B cell (primary cell): ENCODE results near the gene FOXE3. TPM values are rescaled to one million over a fixed set of nuclear protein-coding genes. Genes with fewer than 3 reads are reported as not detected.

Experiments
- ATAC-seq: fragments of 200-7000 bp; cut with Tn5 transposase; one replicate; pipeline ENCODE4 v1.10.0; 2021; ENCODE audit warnings: low read depth, mild to moderate bottlenecking, moderate number of reproducible peaks, moderate library complexity
- CTCF ChIA-PET: fragments of 350-600 bp; sonication (Branson Sonifier 250); formaldehyde crosslinking; loops from one replicate; lab custom pipeline; 2021; ENCODE audit warnings: antibody characterized with exemption, inconsistent platforms; lab: Charles Lee
- POLR2A ChIA-PET: fragments of 350-600 bp; sonication (Branson Sonifier 250); formaldehyde crosslinking; loops from one replicate; lab custom pipeline; 2021; ENCODE audit warnings: antibody characterized with exemption; lab: Charles Lee
- DNase-seq: peaks from one replicate; pipeline ENCODE4 v3.0.0; 2013
- H2AFZ ChIP-seq: 2 replicates; pipeline ENCODE4 v1.6.1; 2012; ENCODE audit warnings: mild to moderate bottlenecking, low read depth, low read length; ENCODE audit not compliant: insufficient read depth, poor library complexity, severe bottlenecking
- H3K27ac ChIP-seq, 2 donors: 1 replicate in 1 of 2; 2 replicates in 1 of 2; pipeline ENCODE4 v1.5.1; 2012 to 2013; ENCODE audit warnings: low read length in 2 of 2, mild to moderate bottlenecking in 2 of 2, moderate library complexity in 1 of 2
- H3K27me3 ChIP-seq, 4 experiments: fragments of 200-600 bp in 1 of 4; sonication (generic) in 1 of 4; replicated peaks in 1 of 4; 1 replicate in 2 of 4; 2 replicates in 2 of 4; pipeline versions ENCODE4 v1.6.1 to v1.7.0; 2013 to 2016; ENCODE audit warnings: low read length in 3 of 4, mild to moderate bottlenecking in 2 of 4, mixed read lengths in 1 of 4, moderate library complexity in 1 of 4; ENCODE audit not compliant: insufficient read depth in 4 of 4, control insufficient read depth in 3 of 4; ENCODE audit errors: control extremely low read depth in 1 of 4
- H3K36me3 ChIP-seq, 2 experiments: replicated peaks in 1 of 2; 1 replicate in 1 of 2; 2 replicates in 1 of 2; pipeline versions ENCODE4 v1.6.1 to v1.7.1; 2013; ENCODE audit warnings: low read length in 1 of 2; ENCODE audit not compliant: insufficient read depth in 2 of 2, control insufficient read depth in 1 of 2; ENCODE audit errors: control extremely low read depth in 1 of 2, extremely low read depth in 1 of 2
- H3K4me1 ChIP-seq, 2 donors: fragments of 200-600 bp in 1 of 2; sonication (generic) in 1 of 2; 1 replicate in 1 of 2; 2 replicates in 1 of 2; pipeline versions ENCODE4 v1.5.1 to v1.6.1; 2013 to 2017; ENCODE audit warnings: low read length in 2 of 2; ENCODE audit not compliant: control insufficient read depth in 2 of 2, insufficient read depth in 2 of 2
- H3K4me2 ChIP-seq: replicated peaks from 2 replicates; pipeline ENCODE3; 2012; ENCODE audit warnings: mild to moderate bottlenecking, low read depth, low read length; ENCODE audit not compliant: poor library complexity, severe bottlenecking
- H3K4me3 ChIP-seq, 5 experiments: fragments of 200-600 bp in 1 of 5; sonication (generic) in 1 of 5; 1 replicate in 3 of 5; 2 replicates in 2 of 5; pipeline versions ENCODE4 v1.5.1 to v1.7.0; 2011 to 2016; ENCODE audit warnings: low read length in 4 of 5, mild to moderate bottlenecking in 4 of 5, low read depth in 2 of 5, control low read depth in 1 of 5, moderate library complexity in 1 of 5; ENCODE audit not compliant: insufficient read depth in 1 of 5; ENCODE audit errors: control extremely low read depth in 1 of 5, extremely low read depth in 1 of 5
- H3K79me2 ChIP-seq: fragments of 200-600 bp; sonication (generic); one replicate; pipeline ENCODE4 v1.6.0; 2016; ENCODE audit warnings: low read length; ENCODE audit not compliant: control insufficient read depth, insufficient read depth
- H3K9ac ChIP-seq: fragments of 200-600 bp; sonication (generic); 2 replicates; pipeline ENCODE4 v1.6.1; 2017; ENCODE audit warnings: mild to moderate bottlenecking, low read length, moderate library complexity
- H3K9me3 ChIP-seq, 3 donors: one replicate each; pipeline versions ENCODE4 v1.6.1 to v1.7.1; 2013; ENCODE audit warnings: low read length in 2 of 3; ENCODE audit not compliant: control insufficient read depth in 2 of 3, insufficient read depth in 1 of 3; ENCODE audit errors: control extremely low read depth in 1 of 3
- H4K20me1 ChIP-seq: 2 replicates; pipeline ENCODE4 v1.6.0; 2012; ENCODE audit warnings: mild to moderate bottlenecking, low read length; ENCODE audit not compliant: insufficient read depth, control insufficient read depth, poor library complexity, severe bottlenecking
- H3K27ac Mint-ChIP-seq: one replicate; pipeline ENCODE4 v1.8.0; 2021; ENCODE audit warnings: mixed read lengths
- H3K27me3 Mint-ChIP-seq: one replicate; pipeline ENCODE4 v1.8.0; 2021; ENCODE audit warnings: mixed read lengths
- H3K4me1 Mint-ChIP-seq: one replicate; pipeline ENCODE4 v1.8.0; 2021; ENCODE audit warnings: mixed read lengths
- H3K4me3 Mint-ChIP-seq: one replicate; pipeline ENCODE4 v1.8.0; 2021; ENCODE audit warnings: mixed read lengths
- H3K9me3 Mint-ChIP-seq: one replicate; pipeline ENCODE4 v1.8.0; 2022; ENCODE audit warnings: mixed read lengths; ENCODE audit not compliant: insufficient read depth
- CTCF ChIP-seq: fragments of 200-600 bp; IDR thresholded peaks from one replicate; pipeline ENCODE4 v1.8.0; 2022; ENCODE audit warnings: antibody characterized with exemption, mild to moderate bottlenecking
- EZH2 ChIP-seq: IDR thresholded peaks from 2 replicates; pipeline ENCODE4 v1.6.1; 2012; ENCODE audit warnings: borderline replicate concordance, low read depth, mild to moderate bottlenecking, moderate library complexity, low read length; ENCODE audit not compliant: insufficient read depth, poor library complexity, severe bottlenecking
- WGBS: methylation state at CpG from one replicate; pipeline ENCODE4 v1.1.5; 2013; ENCODE audit warnings: missing lambda C conversion rate; ENCODE audit not compliant: insufficient coverage; 5-methylcytosine and 5-hydroxymethylcytosine counted together
- intact Hi-C: fragments of 100-400 bp; cut with micrococcal nuclease; formaldehyde crosslinking; loops from one replicate; pipeline ENCODE4 v1.10.0; 2022
- polyA plus RNA-seq: library from polyadenylated mRNA; depleted of rRNA; stranded (reverse); fragments of >200 nt; gene quantifications from 2 replicates; pipeline ENCODE4 v1.2.3, GENCODE V29; 2012
- total RNA-seq, 2 donors: library from RNA; stranded (reverse); fragments of 120-200 nt in 1 of 2; gene quantifications; 1 replicate in 1 of 2; 2 replicates in 1 of 2; pipeline versions ENCODE4 v1.2.3 to v1.2.4, GENCODE V29; 2013 to 2022

The FOXE3 gene
- total and polyA plus RNA-seq, 2 donors (not counting 1 experiment from before 2014, with no cell fraction given), result not detected

- no peak for ATAC-seq
- peaks cover 0 to 2% (median 0%) of the 10 kb centered on the region in 3 donors for H3K9me3 ChIP-seq
- H3K79me2 ChIP-seq, result no peaks in the 10 kb centered on the region
- no peaks in the 10 kb centered on the region for H4K20me1 ChIP-seq
- H3K36me3 ChIP-seq, result no peaks in the 10 kb centered on the region
- Mint-ChIP-seq H3K4me3 (no peak overlapping the region), H3K4me1 (no peaks in the 10 kb centered on the region), H3K27me3 (peaks cover 77% of the 10 kb centered on the region), H3K27ac (no peak overlapping the region), H3K9me3 (no peaks in the 10 kb centered on the region)
- intact Hi-C loops, result no loop called here
- no peak overlapping the region for H3K4me3 ChIP-seq
- no peak overlapping the region for H2AFZ ChIP-seq
- POLR2A ChIA-PET, result no interaction called here
- TF ChIP-seq CTCF (no peak), EZH2 (no peak)
- DNase-seq, result no peak
- H3K27ac ChIP-seq, result no peak overlapping the region
- CTCF ChIA-PET, result no interaction called here
- no peak overlapping the region for H3K4me2 ChIP-seq
- WGBS, result 24% methylated on average over 6 of the region's 11 CpGs
- H3K9ac ChIP-seq, result no peak overlapping the region
- no peaks in the 10 kb centered on the region for H3K4me1 ChIP-seq
- H3K27me3 ChIP-seq, result peaks cover 0 to 37% (median 14%) of the 10 kb centered on the region in 4 experiments
These were observed 43.2 kb downstream of the FOXE3 start for GRCh38 chr1:47459253-47459788.

- ATAC-seq (no peak), DNase-seq (no peak)
- no peaks in the 10 kb centered on the region for H3K9me3 Mint-ChIP-seq
- H3K4me3 ChIP-seq, result no peak overlapping the region
- H3K9me3 ChIP-seq, result peaks cover 0 to 2% (median 0%) of the 10 kb centered on the region in 3 donors
- ChIA-PET CTCF (no interaction called here), POLR2A (no interaction called here)
- H3K79me2 ChIP-seq, result no peaks in the 10 kb centered on the region
- no peak overlapping the region for H2AFZ ChIP-seq
- H3K4me1 ChIP-seq, result no peaks in the 10 kb centered on the region
- peaks cover 74% of the 10 kb centered on the region for H3K27me3 Mint-ChIP-seq
- no peaks in the 10 kb centered on the region for H3K36me3 ChIP-seq
- intact Hi-C loops, result no loop called here
- H3K4me3 Mint-ChIP-seq, result no peak overlapping the region
- H3K27ac Mint-ChIP-seq, result no peak overlapping the region
- no peaks in the 10 kb centered on the region for H3K4me1 Mint-ChIP-seq
- H4K20me1 ChIP-seq, result no peaks in the 10 kb centered on the region
- no peak overlapping the region for H3K27ac ChIP-seq
- H3K4me2 ChIP-seq, result no peak overlapping the region
- WGBS, result 9% methylated on average over 3 of the region's 5 CpGs
- H3K9ac ChIP-seq, result no peak overlapping the region
- H3K27me3 ChIP-seq, result peaks cover 0 to 37% (median 14%) of the 10 kb centered on the region in 4 experiments
- TF ChIP-seq EZH2 (no peak), CTCF (no peak)
These were observed 44.0 kb downstream of the FOXE3 start for GRCh38 chr1:47460040-47460439.
